Mesenteric fat pad (tissue), 1 donor: ENCODE results near the gene CPB2. TPM values are rescaled to one million over a fixed set of nuclear protein-coding genes. Genes with fewer than 3 reads are reported as not detected.

ENCODE experiments used
- total RNA-seq: library from RNA; stranded (reverse); fragmentation: NEBNext Ultra II Directional; extraction: Animal tissue kit (Norgen Biotek cat#: 25700); gene quantifications from one replicate; pipeline ENCODE4 v1.2.1, GENCODE V29; 2021
- donor health status: DM: yes; HTN: yes; CAD: no.

Gene CPB2
- total RNA-seq, 1 donor from 2014 or later = not detected

Other genes with a start within 250 kb of the CPB2 start
- gene ZC3H13, start 52.3 kb downstream of the CPB2 start, total RNA-seq = 44.1 TPM
- gene LCP1, start 77.1 kb upstream of the CPB2 start, total RNA-seq = 195 TPM
- gene LRRC63, start 106.9 kb upstream of the CPB2 start, total RNA-seq = 0.19 TPM